Esophagus muscularis mucosa (tissue), 4 donors: ENCODE data around the gene ZNF536.

ENCODE experiments used
- EP300 ChIP-seq: sonication (generic); formaldehyde crosslinking; IDR thresholded peaks from one replicate; pipeline ENCODE4 v1.6.1; 2017; ENCODE audit warnings: antibody characterized with exemption
- POLR2AphosphoS5 ChIP-seq, 2 donors: sonication (generic); formaldehyde crosslinking; IDR thresholded peaks; one replicate each; pipeline ENCODE4 v1.6.1; 2017; ENCODE audit warnings: antibody characterized with exemption in 2 of 2
- TF ChIP-seq, protein P1 (sequence below), 3 experiments: fragments of 200-600 bp in 2 of 3; fragments of 450-650 bp in 1 of 3; sonication (generic) in 2 of 3; IDR thresholded peaks; one replicate each; pipeline ENCODE4 v1.5.1; 2017 to 2019; ENCODE audit warnings: antibody characterized with exemption in 3 of 3, mild to moderate bottlenecking in 2 of 3, moderate library complexity in 1 of 3

DNA sequence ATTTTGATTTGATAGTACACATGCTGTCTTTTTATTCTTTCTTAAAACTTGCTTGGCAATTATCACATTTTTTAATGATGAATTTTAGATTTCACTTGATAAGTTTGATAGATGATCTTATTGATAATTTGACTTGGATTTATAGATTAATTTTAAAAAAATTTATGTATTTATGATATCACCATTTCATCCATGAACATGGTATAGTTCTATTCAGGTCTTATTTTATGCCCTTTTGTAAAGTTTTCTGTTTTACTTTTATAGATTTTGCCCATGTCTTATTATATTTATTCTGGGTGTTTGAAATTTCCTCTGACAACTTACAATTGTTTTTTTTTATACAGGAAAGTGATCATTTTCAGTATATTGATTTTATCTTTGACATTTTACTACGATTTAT lies 39.5 kb downstream of the ZNF536 start:
- TF ChIP-seq, protein P1, sequence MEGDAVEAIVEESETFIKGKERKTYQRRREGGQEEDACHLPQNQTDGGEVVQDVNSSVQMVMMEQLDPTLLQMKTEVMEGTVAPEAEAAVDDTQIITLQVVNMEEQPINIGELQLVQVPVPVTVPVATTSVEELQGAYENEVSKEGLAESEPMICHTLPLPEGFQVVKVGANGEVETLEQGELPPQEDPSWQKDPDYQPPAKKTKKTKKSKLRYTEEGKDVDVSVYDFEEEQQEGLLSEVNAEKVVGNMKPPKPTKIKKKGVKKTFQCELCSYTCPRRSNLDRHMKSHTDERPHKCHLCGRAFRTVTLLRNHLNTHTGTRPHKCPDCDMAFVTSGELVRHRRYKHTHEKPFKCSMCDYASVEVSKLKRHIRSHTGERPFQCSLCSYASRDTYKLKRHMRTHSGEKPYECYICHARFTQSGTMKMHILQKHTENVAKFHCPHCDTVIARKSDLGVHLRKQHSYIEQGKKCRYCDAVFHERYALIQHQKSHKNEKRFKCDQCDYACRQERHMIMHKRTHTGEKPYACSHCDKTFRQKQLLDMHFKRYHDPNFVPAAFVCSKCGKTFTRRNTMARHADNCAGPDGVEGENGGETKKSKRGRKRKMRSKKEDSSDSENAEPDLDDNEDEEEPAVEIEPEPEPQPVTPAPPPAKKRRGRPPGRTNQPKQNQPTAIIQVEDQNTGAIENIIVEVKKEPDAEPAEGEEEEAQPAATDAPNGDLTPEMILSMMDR (IDR thresholded peaks at IDR 0.05): no peak
- TF ChIP-seq POLR2AphosphoS5 (IDR thresholded peaks at IDR 0.05) (no peak), EP300 (no peak)
